ENCODE measurements around the gene MBD2.
"Not testable (repeated sequence)": the region's sequence is repeated elsewhere in the genome, so short reads cannot be mapped to it uniquely, and the experiment has no call there.

GRCh38 chr18:54205448-54205847, 19.0 kb downstream of the MBD2 start:
- not testable (repeated sequence) for TF ChIP-seq POLR2A, CTCF (IDR thresholded peaks at IDR 0.05)
